GM11168 (cell line): ENCODE results near the gene ADAM8.

ENCODE experiments used
- in situ Hi-C: fragments of 300-500 bp; cut with MboI; formaldehyde crosslinking; loops from one replicate; pipeline ENCODE4 v1.12.0; 2022; ENCODE audit warnings: low sequenced_read_pairs; ENCODE audit not compliant: unreplicated experiment

ADAM8 gene

GRCh38 chr10:133253361-133253955, 23.2 kb downstream of the ADAM8 start:
- in situ Hi-C loops: no loop called here

- in situ Hi-C loops: no loop called here
Measured at GRCh38 chr10:133252223-133252552, 24.5 kb downstream of the ADAM8 start.

- in situ Hi-C loops: no loop called here
Measured at GRCh38 chr10:133251388-133252222, 25.1 kb downstream of the ADAM8 start.

GRCh38 chr10:133249975-133250754, 26.5 kb downstream of the ADAM8 start:
- in situ Hi-C loops: no loop called here

- in situ Hi-C loops: no loop called here
Measured at GRCh38 chr10:133249094-133249780, 27.4 kb downstream of the ADAM8 start.

- in situ Hi-C loops: no loop called here
Measured at GRCh38 chr10:133248334-133248715, 28.3 kb downstream of the ADAM8 start.

GRCh38 chr10:133247681-133248333, 28.9 kb downstream of the ADAM8 start:
- in situ Hi-C loops: no loop called here

GRCh38 chr10:133246236-133246626, 30.4 kb downstream of the ADAM8 start:
- in situ Hi-C loops: no loop called here

- in situ Hi-C loops: no loop called here
Measured at GRCh38 chr10:133245439-133246235, 31.0 kb downstream of the ADAM8 start.

- in situ Hi-C loops: no loop called here
Measured at GRCh38 chr10:133243593-133243992, 33.1 kb downstream of the ADAM8 start.

- in situ Hi-C loops: no loop called here
Measured at GRCh38 chr10:133242611-133243356, 33.9 kb downstream of the ADAM8 start.

GRCh38 chr10:133241501-133242205, 35.0 kb downstream of the ADAM8 start:
- in situ Hi-C loops: no loop called here

- in situ Hi-C loops: loop anchor here (10.0 kb wide), 1 partner anchor 95 kb away; no protein-coding TSS in a partner anchor
Measured at GRCh38 chr10:133239990-133240389, 36.7 kb downstream of the ADAM8 start.

- in situ Hi-C loops: loop anchor here (10.0 kb wide), 1 partner anchor 94 kb away; no protein-coding TSS in a partner anchor
Measured at GRCh38 chr10:133238466-133238804, 38.2 kb downstream of the ADAM8 start.

- in situ Hi-C loops: loop anchor here (10.0 kb wide), 1 partner anchor 93 kb away; no protein-coding TSS in a partner anchor
Measured at GRCh38 chr10:133237588-133238465, 38.8 kb downstream of the ADAM8 start, which contains the start of gene VENTX. TSS of gene VENTX (plus strand) at chr10:133237855. CDS start at chr10:133237915, 60 bp downstream.

- in situ Hi-C loops: loop anchor here (10.0 kb wide), 1 partner anchor 92 kb away; no protein-coding TSS in a partner anchor
Measured at GRCh38 chr10:133237241-133237587, 39.5 kb downstream of the ADAM8 start.
